Measurements from ENCODE around the gene LGI1.

The LGI1 gene

DNA sequence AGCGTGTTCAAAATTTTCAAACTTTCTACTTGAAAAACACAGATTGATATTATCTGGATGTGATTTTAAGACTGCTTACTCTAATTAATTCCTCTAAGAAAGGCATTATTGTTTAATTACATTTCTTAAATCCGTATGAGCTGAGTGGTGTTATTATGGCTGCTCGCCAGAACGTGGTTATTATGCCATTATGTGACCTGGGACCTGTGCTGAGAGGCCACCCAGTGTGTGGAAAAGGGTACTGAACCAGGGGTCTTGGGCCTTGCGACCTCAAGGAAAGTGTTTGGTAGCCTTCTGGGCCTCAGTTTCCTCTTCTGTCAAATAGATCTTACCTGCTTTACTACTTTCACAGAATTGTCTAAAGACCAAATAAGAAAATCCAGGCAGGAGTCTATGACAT lies 15.4 kb downstream of the LGI1 start:
- Histone ChIP-seq H3K27ac (no peak overlapping the region), H3K36me3 (ENCODE audit: insufficient read depth) (no peaks in the 10 kb centered on the region), H3K4me1 (ENCODE audit: low read depth, poor library complexity, severe bottlenecking) (no peaks in the 10 kb centered on the region), H3K4me2 (no peak overlapping the region), H3K27me3 (ENCODE audit: insufficient read depth, low read depth) (no peaks in the 10 kb centered on the region), H3K9ac (no peak overlapping the region), H3K4me3 (IDR thresholded peaks at IDR 0.05; ENCODE audit: insufficient read depth, low read depth, low read length) (no peak overlapping the region), H3K79me2 (ENCODE audit: insufficient read depth, low read depth) (no peaks in the 10 kb centered on the region), H2AFZ (ENCODE audit: low read depth) (no peak overlapping the region), H4K20me1 (ENCODE audit: insufficient read depth) (no peaks in the 10 kb centered on the region)
- TF ChIP-seq, protein P1, sequence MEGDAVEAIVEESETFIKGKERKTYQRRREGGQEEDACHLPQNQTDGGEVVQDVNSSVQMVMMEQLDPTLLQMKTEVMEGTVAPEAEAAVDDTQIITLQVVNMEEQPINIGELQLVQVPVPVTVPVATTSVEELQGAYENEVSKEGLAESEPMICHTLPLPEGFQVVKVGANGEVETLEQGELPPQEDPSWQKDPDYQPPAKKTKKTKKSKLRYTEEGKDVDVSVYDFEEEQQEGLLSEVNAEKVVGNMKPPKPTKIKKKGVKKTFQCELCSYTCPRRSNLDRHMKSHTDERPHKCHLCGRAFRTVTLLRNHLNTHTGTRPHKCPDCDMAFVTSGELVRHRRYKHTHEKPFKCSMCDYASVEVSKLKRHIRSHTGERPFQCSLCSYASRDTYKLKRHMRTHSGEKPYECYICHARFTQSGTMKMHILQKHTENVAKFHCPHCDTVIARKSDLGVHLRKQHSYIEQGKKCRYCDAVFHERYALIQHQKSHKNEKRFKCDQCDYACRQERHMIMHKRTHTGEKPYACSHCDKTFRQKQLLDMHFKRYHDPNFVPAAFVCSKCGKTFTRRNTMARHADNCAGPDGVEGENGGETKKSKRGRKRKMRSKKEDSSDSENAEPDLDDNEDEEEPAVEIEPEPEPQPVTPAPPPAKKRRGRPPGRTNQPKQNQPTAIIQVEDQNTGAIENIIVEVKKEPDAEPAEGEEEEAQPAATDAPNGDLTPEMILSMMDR (conservative IDR thresholded peaks at IDR 0.05; ENCODE audit: low read depth, low read length) = no peak

DNA sequence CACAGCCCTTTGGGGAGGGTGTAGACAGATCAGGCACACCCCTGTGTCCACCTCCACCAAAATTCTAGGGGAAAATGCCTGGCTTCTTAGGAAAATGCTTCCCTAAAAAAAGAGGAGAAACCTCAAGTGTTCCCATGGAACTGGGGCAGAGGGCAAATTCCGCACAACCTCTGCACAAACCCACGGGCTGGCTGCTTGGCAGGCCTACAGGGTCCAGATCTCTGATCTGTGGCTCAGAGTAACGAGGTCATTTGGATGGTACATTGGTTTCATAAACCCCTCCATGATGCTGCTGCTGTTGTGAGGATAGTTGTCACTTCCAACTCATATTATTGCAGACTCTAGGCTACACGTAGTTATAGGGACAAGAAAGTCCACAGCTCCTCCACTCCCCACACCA lies 16.0 kb downstream of the LGI1 start:
- no peak overlapping the region for H3K4me3 ChIP-seq (IDR thresholded peaks at IDR 0.05; ENCODE audit: insufficient read depth, low read depth, low read length)
- no peaks in the 10 kb centered on the region for H3K4me1 ChIP-seq (ENCODE audit: low read depth, poor library complexity, severe bottlenecking)
- H3K27ac ChIP-seq = no peak overlapping the region
- no peak overlapping the region for H3K9ac ChIP-seq
- H2AFZ ChIP-seq (ENCODE audit: low read depth) = no peak overlapping the region
- TF ChIP-seq, protein P1 (conservative IDR thresholded peaks at IDR 0.05; ENCODE audit: low read depth, low read length) = no peak
- H3K27me3 ChIP-seq (ENCODE audit: insufficient read depth, low read depth) = no peaks in the 10 kb centered on the region
- H3K79me2 ChIP-seq (ENCODE audit: insufficient read depth, low read depth) = no peaks in the 10 kb centered on the region
- H4K20me1 ChIP-seq (ENCODE audit: insufficient read depth) = no peaks in the 10 kb centered on the region
- no peaks in the 10 kb centered on the region for H3K36me3 ChIP-seq (ENCODE audit: insufficient read depth)
- H3K4me2 ChIP-seq = no peak overlapping the region

GRCh38 chr10:93775356-93775755 lies 17.6 kb downstream of the LGI1 start:
- Histone ChIP-seq H3K79me2 (ENCODE audit: insufficient read depth, low read depth) (no peaks in the 10 kb centered on the region), H3K27me3 (ENCODE audit: insufficient read depth, low read depth) (no peaks in the 10 kb centered on the region), H3K9ac (no peak overlapping the region), H4K20me1 (ENCODE audit: insufficient read depth) (no peaks in the 10 kb centered on the region), H3K4me1 (ENCODE audit: low read depth, poor library complexity, severe bottlenecking) (no peaks in the 10 kb centered on the region), H3K27ac (no peak overlapping the region), H3K4me3 (IDR thresholded peaks at IDR 0.05; ENCODE audit: insufficient read depth, low read depth, low read length) (no peak overlapping the region), H3K36me3 (ENCODE audit: insufficient read depth) (no peaks in the 10 kb centered on the region), H3K4me2 (no peak overlapping the region), H2AFZ (ENCODE audit: low read depth) (no peak overlapping the region)
- TF ChIP-seq, protein P1 (conservative IDR thresholded peaks at IDR 0.05; ENCODE audit: low read depth, low read length) = no peak

- H3K27me3 ChIP-seq (ENCODE audit: insufficient read depth, low read depth) = no peaks in the 10 kb centered on the region
- H4K20me1 ChIP-seq (ENCODE audit: insufficient read depth) = no peaks in the 10 kb centered on the region
- H3K79me2 ChIP-seq (ENCODE audit: insufficient read depth, low read depth) = no peaks in the 10 kb centered on the region
- no peak overlapping the region for H3K9ac ChIP-seq
- H3K4me1 ChIP-seq (ENCODE audit: low read depth, poor library complexity, severe bottlenecking) = no peaks in the 10 kb centered on the region
- H3K27ac ChIP-seq = no peak overlapping the region
- H3K36me3 ChIP-seq (ENCODE audit: insufficient read depth) = no peaks in the 10 kb centered on the region
- no peak overlapping the region for H2AFZ ChIP-seq (ENCODE audit: low read depth)
- no peak overlapping the region for H3K4me2 ChIP-seq
- TF ChIP-seq, protein P1 (conservative IDR thresholded peaks at IDR 0.05; ENCODE audit: low read depth, low read length) = no peak
- no peak overlapping the region for H3K4me3 ChIP-seq (IDR thresholded peaks at IDR 0.05; ENCODE audit: insufficient read depth, low read depth, low read length)
Observed at GRCh38 chr10:93777092-93777491, 19.4 kb downstream of the LGI1 start.
